ENCODE data around the gene EPGN. TPM values are rescaled to one million over a fixed set of nuclear protein-coding genes. Genes with fewer than 3 reads are reported as not detected.

The EPGN gene
- total and polyA plus RNA-seq, 4 donors: 2.9 to 14.2 (median 7.8) TPM; not detected in 1

DNA sequence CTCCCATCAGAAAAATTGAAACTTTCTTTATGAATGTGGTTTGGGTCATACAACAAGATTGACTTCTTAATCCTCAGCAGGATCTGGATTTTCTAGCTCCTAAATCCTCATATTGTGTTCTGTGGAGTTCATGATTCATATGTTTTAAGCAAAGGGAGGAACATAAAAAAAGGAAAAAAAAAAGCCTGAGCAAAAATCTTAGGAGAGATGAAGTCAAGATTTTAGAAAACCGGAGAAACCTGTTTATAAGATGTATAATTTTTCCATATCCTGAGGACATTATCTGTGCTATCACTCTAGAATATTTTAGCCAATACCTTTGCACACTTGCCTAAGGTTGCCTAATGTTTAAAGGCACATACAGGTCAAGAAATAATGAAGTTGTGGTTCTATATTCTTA is 49.7 kb downstream of the EPGN start:
- H3K4me1 ChIP-seq (ENCODE audit: control insufficient read depth, insufficient read depth, low read length): no peaks in the 10 kb centered on the region
- no peak for DNase-seq (ENCODE audit: low read depth in 4 of 6, low spot score in 6 of 6)
- H3K27ac ChIP-seq (ENCODE audit: low read depth, low read length): no peak overlapping the region
- no peaks in the 10 kb centered on the region for H3K27me3 ChIP-seq (ENCODE audit: control insufficient read depth, insufficient read depth, low read length)
- H3K9me3 ChIP-seq (ENCODE audit: control insufficient read depth, insufficient read depth, low read length): no peaks in the 10 kb centered on the region
- H3K4me3 ChIP-seq (ENCODE audit: low read depth, low read length): no peak overlapping the region
- no peaks in the 10 kb centered on the region for H3K36me3 ChIP-seq (ENCODE audit: control insufficient read depth, insufficient read depth, low read length)
- no CpG with 5 or more reads among the region's 1 CpG for WGBS (ENCODE audit: insufficient coverage)

DNA sequence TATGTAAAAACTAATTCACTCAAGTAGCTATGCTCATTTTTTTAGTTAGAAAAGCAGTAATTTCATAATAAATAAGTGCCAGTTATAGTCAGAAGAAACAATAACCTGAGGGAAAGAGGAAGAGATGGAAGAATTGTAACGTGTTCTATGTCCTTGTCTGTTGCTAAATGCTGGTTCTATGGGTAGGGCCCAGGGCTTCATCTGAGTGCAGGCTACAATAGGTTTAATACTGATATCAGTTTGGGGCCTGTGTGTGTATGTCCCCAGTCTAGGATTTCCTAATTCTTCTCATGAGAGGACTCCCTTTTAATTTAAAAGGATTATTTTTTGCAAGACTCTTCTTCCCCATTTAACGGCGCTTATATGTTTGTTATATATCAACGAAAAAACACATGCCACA is 53.4 kb downstream of the EPGN start:
- Histone ChIP-seq H3K9me3 (ENCODE audit: control insufficient read depth, insufficient read depth, low read length) (no peaks in the 10 kb centered on the region), H3K27me3 (ENCODE audit: control insufficient read depth, insufficient read depth, low read length) (peaks cover 19% of the 10 kb centered on the region), H3K4me3 (ENCODE audit: low read depth, low read length) (no peak overlapping the region), H3K4me1 (ENCODE audit: control insufficient read depth, insufficient read depth, low read length) (peaks cover 12% of the 10 kb centered on the region), H3K27ac (ENCODE audit: low read depth, low read length) (no peak overlapping the region), H3K36me3 (ENCODE audit: control insufficient read depth, insufficient read depth, low read length) (no peaks in the 10 kb centered on the region)
- no peak for DNase-seq (ENCODE audit: low read depth in 4 of 6, low spot score in 6 of 6)
- WGBS (ENCODE audit: insufficient coverage): no CpG with 5 or more reads among the region's 4 CpGs

DNA sequence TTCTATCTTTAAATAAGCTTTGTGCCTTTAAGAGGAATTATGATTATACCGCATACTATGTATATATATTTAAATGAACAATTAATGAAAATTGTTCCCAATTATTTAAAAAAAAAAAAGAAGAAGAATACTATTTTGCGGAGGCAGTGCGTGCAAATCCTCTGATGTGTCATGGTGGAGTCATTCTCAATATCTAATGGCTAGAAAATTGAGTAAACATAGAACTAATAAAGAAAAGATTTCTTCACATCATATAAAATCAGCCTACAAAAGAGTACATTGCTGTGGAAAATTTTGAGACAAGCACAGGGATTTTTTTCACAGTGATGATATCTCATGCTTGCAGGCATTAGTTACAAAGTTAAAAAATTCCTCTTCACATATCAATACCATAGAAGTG is 54.1 kb downstream of the EPGN start:
- no peaks in the 10 kb centered on the region for H3K9me3 ChIP-seq (ENCODE audit: control insufficient read depth, insufficient read depth, low read length)
- H3K27me3 ChIP-seq (ENCODE audit: control insufficient read depth, insufficient read depth, low read length): peaks cover 21% of the 10 kb centered on the region
- DNase-seq (ENCODE audit: low read depth in 4 of 6, low spot score in 6 of 6): no peak
- H3K4me3 ChIP-seq (ENCODE audit: low read depth, low read length): no peak overlapping the region
- no CpG with 5 or more reads among the region's 3 CpGs for WGBS (ENCODE audit: insufficient coverage)
- no peak overlapping the region for H3K27ac ChIP-seq (ENCODE audit: low read depth, low read length)
- no peaks in the 10 kb centered on the region for H3K36me3 ChIP-seq (ENCODE audit: control insufficient read depth, insufficient read depth, low read length)
- H3K4me1 ChIP-seq (ENCODE audit: control insufficient read depth, insufficient read depth, low read length): peaks cover 12% of the 10 kb centered on the region

DNA sequence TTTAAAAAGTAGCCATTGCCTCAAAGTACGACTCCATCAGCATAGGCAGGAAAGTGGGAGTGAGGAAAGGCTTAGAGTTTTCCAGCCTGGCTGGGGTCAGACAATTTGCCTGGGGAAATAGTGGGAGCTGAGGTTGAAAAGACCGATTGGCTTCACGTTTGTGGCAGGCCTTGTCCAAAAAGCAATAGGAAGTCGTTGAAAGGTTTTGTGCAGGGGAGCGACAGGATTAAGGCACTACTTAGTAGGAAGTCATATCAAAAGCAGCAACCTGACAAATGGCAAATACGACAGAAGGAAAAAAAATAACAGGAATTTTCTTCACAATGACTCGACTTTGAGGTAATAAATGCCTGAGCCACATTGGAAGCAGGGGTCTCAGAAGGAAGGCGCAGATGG is 56.0 kb downstream of the EPGN start:
- H3K9me3 ChIP-seq (ENCODE audit: control insufficient read depth, insufficient read depth, low read length): no peaks in the 10 kb centered on the region
- no peak overlapping the region for H3K4me3 ChIP-seq (ENCODE audit: low read depth, low read length)
- peaks cover 12% of the 10 kb centered on the region for H3K4me1 ChIP-seq (ENCODE audit: control insufficient read depth, insufficient read depth, low read length)
- WGBS (ENCODE audit: insufficient coverage): 41% methylated on average over 8 of the region's 8 CpGs
- H3K36me3 ChIP-seq (ENCODE audit: control insufficient read depth, insufficient read depth, low read length): no peaks in the 10 kb centered on the region
- no peak for DNase-seq (ENCODE audit: low read depth in 4 of 6, low spot score in 6 of 6)
- no peak overlapping the region for H3K27ac ChIP-seq (ENCODE audit: low read depth, low read length)
- peaks cover 25% of the 10 kb centered on the region for H3K27me3 ChIP-seq (ENCODE audit: control insufficient read depth, insufficient read depth, low read length)

DNA sequence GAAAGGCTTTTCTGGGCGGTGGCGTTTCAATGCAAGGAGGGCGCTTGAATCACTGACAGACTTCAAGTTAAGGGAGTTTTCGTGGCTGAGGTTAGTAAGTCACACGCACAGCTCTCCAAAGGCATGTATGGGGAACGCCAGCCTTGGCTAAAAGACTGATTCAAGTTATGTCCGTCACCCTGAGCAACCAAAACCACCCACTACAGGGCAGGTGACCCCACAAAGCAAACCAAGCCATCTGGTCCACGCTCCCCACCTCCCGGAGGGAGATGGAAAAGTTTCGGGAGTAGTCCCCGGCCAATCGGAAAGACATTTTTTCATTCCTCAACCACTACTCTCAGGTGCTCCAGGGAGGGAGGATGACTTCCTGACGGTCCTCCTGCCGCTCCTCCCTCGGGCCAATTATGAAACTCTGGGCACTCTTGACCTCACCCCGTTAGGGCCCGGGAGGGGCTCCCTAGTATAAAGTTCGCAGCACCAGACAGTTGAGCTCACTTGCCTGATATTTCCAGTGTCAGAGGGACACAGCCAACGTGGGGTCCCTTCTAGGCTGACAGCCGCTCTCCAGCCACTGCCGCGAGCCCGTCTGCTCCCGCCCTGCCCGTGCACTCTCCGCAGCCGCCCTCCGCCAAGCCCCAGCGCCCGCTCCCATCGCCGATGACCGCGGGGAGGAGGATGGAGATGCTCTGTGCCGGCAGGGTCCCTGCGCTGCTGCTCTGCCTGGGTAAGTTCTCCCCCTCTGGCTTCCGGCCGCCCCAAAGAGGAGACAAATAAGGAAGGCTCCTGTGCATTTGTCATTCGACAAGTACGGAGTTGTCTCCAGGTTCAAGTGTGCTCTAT is 56.6 kb downstream of the EPGN start, which contains the start of gene EREG:
EREG (plus strand) TSS at position 494 of the 840 bp plus-strand sequence; CDS start at position 658, 164 bp downstream.
- Histone ChIP-seq H3K27me3 (ENCODE audit: control insufficient read depth, insufficient read depth, low read length) (peaks cover 25% of the 10 kb centered on the region), H3K27ac (ENCODE audit: low read depth, low read length) (no peak within 1 kb of the TSS)
- 2% methylated on average over 36 of the region's 40 CpGs for WGBS (ENCODE audit: insufficient coverage)

GRCh38 chr4:74365761-74366160 is 57.5 kb downstream of the EPGN start:
- 8% methylated on average over 8 of the region's 11 CpGs for WGBS (ENCODE audit: insufficient coverage)
- Histone ChIP-seq H3K4me1 (ENCODE audit: control insufficient read depth, insufficient read depth, low read length) (peaks cover 12% of the 10 kb centered on the region), H3K4me3 (ENCODE audit: low read depth, low read length) (no peak overlapping the region), H3K27ac (ENCODE audit: low read depth, low read length) (no peak overlapping the region), H3K36me3 (ENCODE audit: control insufficient read depth, insufficient read depth, low read length) (no peaks in the 10 kb centered on the region), H3K27me3 (ENCODE audit: control insufficient read depth, insufficient read depth, low read length) (peaks cover 25% of the 10 kb centered on the region), H3K9me3 (ENCODE audit: control insufficient read depth, insufficient read depth, low read length) (no peaks in the 10 kb centered on the region)
- peak in 3 of 6 donors; percentile 15 to 73 (median 70) for DNase-seq (ENCODE audit: low read depth in 4 of 6, low spot score in 6 of 6)

More for the DNA sequence above, 56.6 kb downstream of the EPGN start, which contains the start of gene EREG:
- Histone ChIP-seq H3K4me1 (ENCODE audit: control insufficient read depth, insufficient read depth, low read length) (peaks cover 12% of the 10 kb centered on the region), H3K36me3 (ENCODE audit: control insufficient read depth, insufficient read depth, low read length) (no peaks in the 10 kb centered on the region), H3K9me3 (ENCODE audit: control insufficient read depth, insufficient read depth, low read length) (no peaks in the 10 kb centered on the region), H3K4me3 (ENCODE audit: low read depth, low read length) (peak within 1 kb of the TSS; percentile 24)
- peak in 2 of 6 donors; percentile 41 to 44 for DNase-seq (ENCODE audit: low read depth in 4 of 6, low spot score in 6 of 6)

Other genes with a start within 250 kb of the EPGN start
- 1 to 10 TPM; 2.0 to 6.9 TPM for gene CXCL2, start 209.3 kb upstream of the EPGN start, total RNA-seq
- 1 to 10 TPM; 2.8 to 3.0 TPM for gene CXCL2, start 209.3 kb upstream of the EPGN start, polyA plus RNA-seq (ENCODE audit: insufficient read length in 2 of 2)
- gene MTHFD2L, start 150.4 kb upstream of the EPGN start, total RNA-seq: 10 to 100 TPM; 27.2 to 48.1 TPM
- gene MTHFD2L, start 150.4 kb upstream of the EPGN start, polyA plus RNA-seq (ENCODE audit: insufficient read length in 2 of 2): 10 to 100 TPM; 34.4 to 42.1 TPM
- under 1 TPM in 1 of 2 donors, not detected in 1; 0.30 TPM for gene EREG, start 56.7 kb downstream of the EPGN start, total RNA-seq
- gene EREG, start 56.7 kb downstream of the EPGN start, polyA plus RNA-seq (ENCODE audit: insufficient read length in 2 of 2): under 1 TPM; 0.12 to 0.14 TPM
- gene AREG, start 136.7 kb downstream of the EPGN start, total RNA-seq: under 1 TPM; 0.22 to 0.69 TPM
- gene AREG, start 136.7 kb downstream of the EPGN start, polyA plus RNA-seq (ENCODE audit: insufficient read length in 2 of 2): under 1 TPM in 1 of 2 donors, not detected in 1; 0.33 TPM

Data from spinal cord (tissue), 10 donors.